GM21825 (cell line): ENCODE data around the gene TMEM255B.
"Not testable (repeated sequence)": the region's sequence is repeated elsewhere in the genome, so short reads cannot be mapped to it uniquely, and the experiment has no call there.

ENCODE experiments used
- ATAC-seq: cut with Tn5 transposase; IDR thresholded peaks from one replicate; pipeline ENCODE4 v1.9.1; 2021; ENCODE audit warnings: mild to moderate bottlenecking, moderate library complexity; ENCODE audit not compliant: unreplicated experiment

Gene TMEM255B

GRCh38 chr13:113748101-113748861, 10.7 kb upstream of the TMEM255B start:
- no peak for ATAC-seq

GRCh38 chr13:113748862-113749451, 10.1 kb upstream of the TMEM255B start:
- ATAC-seq: no peak

GRCh38 chr13:113749507-113749906, 9.5 kb upstream of the TMEM255B start:
- no peak for ATAC-seq

DNA sequence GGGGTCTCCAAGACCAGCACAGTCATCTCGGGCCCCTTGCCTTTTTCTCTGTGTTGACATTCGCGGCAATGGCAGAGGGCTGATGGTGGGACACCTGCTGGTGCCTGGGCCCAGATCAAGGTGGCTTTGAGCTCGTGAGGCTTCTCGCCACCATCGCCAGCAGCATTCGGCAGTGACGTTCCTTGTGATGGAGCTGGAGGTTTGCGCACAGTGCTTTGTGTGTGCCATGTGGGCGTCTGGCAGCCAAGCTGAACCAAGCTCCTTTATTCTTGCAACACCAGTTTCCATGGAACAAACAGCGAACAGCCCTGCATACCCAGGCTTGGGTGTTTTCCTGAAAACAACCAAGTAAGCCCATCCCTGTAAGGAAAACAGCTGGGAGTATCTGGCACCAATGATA, 9.1 kb upstream of the TMEM255B start:
- no peak for ATAC-seq

- no peak for ATAC-seq
Measured at GRCh38 chr13:113750554-113751399, 8.2 kb upstream of the TMEM255B start.

- ATAC-seq: no peak
Measured at GRCh38 chr13:113751491-113751890, 7.5 kb upstream of the TMEM255B start.

- ATAC-seq: not testable (repeated sequence)
Measured at GRCh38 chr13:113752211-113752986, 6.6 kb upstream of the TMEM255B start.

DNA sequence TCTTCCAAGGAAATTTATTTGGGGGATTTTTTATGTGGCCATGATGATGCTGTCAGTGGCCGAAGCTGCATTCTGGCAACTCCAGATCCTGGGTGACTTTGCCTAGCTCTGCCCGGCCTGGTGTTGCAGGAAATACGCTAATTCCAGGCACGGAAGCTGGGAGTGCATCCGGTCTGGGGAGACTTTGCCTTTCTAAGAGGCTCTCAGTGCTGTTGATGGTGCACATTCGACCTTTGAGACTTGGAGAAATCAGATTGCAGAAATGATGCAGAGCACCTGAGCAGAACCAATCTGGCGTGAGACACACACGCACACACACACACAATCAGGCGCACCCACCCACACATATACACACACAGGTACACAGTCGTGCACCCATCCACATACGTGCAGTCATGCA, 5.9 kb upstream of the TMEM255B start:
- ATAC-seq: no peak

- no peak for ATAC-seq
Measured at GRCh38 chr13:113754242-113754641, 4.8 kb upstream of the TMEM255B start.

DNA sequence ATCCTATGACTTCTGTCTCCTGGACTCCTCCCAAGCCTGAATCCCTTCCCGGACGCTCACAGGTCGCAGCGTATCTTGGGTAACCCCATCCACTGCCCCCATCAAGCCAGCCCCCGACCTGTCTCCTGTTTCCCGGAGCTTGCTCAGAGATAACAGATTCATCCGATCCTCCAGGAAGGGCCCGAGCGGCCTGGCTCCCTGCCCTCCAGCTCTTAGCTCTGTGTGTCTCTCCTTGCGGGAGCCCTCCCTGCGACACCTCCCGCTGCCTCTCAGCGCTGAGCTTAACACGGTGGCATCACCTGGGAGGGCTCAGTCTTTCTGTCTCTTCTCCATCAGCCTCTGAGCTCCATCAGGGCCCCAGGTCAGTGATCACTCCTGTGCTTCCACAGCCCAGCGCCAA, 4.3 kb upstream of the TMEM255B start:
- no peak for ATAC-seq

DNA sequence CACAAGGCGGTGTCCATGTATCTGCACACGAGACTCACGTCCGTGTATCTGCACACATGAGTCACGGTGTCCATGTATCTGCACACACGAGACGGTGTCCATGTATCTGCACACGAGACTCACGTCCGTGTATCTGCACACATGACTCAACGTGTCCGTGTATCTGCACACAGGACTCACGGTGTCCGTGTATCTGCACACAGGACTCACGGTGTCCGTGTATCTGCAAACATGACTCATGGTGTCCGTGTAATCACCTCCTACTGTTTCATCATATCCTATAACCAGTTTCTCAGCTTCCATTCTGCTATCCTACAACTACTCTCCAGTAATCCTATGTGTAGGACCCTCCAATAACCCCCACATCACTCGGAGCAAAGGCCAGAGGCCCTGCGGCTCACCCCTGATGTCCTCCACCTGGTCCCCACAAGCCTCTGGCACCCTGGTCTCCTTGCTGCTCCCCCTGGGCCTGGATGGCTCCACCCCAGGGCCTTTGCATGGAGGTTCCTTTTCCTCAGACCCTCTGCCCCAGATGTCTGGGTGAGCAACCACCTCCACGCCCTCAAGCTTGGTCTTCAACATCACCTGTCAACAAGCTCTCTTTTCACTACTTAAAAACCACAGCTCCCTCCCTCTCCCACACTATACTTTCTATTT, 2.5 kb upstream of the TMEM255B start:
- no peak for ATAC-seq

DNA sequence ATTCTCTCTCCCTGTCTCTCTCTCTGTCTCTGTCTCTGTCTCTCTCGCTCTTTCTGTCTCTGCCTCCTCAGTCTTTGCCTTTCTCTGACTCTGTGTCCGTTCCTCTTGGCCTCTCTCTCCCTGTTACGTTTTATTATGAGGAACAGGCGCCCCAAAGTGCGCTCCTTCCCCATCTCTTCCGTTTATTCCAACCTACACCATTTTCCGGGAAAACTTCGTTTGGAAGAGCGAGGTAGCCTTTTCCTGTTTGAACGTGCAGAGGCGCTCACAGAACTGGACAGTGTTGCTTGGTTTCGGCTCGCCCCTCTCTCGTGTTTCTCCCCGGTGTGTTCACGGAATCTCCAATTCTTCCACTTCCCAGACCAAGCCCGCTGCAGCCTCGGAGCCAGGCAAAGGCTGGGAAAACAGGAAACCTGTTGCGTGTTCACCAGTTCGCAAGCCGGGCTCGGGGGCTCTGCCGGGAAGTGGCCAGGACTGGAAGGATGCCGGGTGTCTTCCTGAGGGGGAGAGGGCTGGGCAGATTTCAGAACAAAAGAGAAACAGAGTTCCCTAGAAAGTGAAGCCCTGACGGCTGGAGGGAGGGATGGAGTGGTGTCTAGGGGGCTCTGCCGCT, 605 bp downstream of the TMEM255B start:
- no peak for ATAC-seq

GRCh38 chr13:113761136-113761535, 2.1 kb downstream of the TMEM255B start:
- ATAC-seq: no peak

DNA sequence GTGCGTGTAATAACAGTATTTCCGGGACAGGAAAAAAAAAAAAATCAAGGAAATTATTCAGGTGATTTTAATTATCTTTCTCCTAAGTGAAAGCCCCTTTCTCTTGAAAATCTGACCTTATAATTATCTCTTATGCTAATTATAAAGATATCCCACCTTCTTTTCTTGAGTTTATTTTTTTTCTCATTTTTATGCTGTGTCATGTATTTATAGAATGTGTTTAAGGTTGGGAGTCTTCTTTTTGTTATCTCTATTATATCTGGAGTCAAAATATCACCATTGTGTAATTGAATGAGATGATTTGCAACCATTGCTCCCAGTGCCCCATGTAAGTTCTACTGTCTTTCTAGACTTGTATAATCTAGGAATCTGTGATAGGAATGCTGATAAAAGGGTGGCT, 3.0 kb downstream of the TMEM255B start:
- ATAC-seq: no peak

GRCh38 chr13:113762538-113762937, 3.5 kb downstream of the TMEM255B start:
- ATAC-seq: no peak

DNA sequence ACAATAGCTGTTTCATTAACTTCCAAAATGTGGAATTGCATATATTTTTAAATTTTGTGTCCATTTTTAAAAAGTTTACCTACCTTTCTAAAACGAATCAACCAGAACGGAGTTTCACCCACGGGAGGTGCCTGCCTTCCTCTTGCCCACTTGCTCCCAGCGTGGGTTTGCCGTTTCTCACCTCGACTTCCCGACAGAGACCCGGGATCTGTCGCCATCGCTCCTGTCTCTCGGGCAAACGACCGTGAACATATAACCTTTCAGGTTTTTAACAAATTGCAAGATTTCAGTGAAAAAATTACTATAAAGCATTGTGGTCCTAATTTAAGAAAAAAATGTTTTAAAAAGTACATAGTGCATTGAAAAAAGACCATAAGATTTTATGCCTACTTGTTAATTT, 4.2 kb downstream of the TMEM255B start:
- no peak for ATAC-seq

GRCh38 chr13:113763961-113764792, 5.2 kb downstream of the TMEM255B start:
- no peak for ATAC-seq

DNA sequence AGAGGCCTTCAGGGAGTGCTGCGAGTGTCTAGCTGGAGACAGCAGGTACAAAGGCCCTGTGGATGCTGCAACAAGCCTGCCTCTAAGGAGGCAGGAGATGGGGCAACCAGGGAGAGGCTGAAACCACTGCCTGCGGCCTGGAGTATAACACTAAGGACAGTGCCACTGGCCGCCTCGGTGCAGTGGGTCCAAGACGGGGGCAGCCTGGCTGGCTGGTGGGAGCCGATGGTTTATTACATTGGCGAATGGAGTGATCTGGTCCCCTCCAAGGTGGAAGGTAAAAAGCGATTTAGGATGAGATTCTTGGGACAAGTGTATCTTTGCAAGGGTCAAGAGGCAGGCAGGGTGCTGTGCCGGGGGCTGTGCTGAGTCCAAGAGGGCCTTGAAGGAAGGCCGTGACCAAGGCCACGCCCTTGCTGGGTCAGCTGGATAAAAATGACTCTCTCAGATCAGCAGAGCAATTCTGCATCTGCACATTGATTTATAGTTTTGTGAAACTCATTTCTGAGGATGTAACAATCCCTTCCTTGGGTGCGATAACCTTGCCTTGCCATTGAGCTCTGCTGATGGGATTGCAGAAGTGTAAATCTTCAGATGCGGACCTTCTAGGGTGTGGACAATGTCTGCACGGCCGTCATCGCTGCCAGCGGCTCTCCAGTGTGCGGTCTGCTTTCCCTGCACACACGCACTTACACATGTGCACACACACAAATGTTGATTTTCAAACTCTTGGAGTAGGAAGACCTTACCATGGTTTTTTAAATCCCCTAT, 6.0 kb downstream of the TMEM255B start:
- no peak for ATAC-seq

DNA sequence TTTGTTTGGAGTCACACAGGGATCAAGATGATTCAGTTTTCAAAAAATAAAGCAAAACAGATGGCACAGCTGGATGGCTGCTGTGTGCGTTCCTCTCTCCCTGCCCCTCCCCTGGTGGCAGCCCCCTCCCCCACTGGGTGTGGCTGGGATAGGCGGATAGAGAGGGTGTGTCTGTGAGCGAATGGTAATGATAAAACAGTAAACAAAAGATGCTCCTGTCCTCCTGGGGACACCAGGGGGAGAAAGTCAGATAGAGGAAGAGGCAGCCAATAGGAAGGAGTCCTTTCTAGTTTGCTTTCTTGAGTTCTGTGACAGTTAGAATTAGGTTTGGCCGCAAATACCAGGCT, 6.5 kb downstream of the TMEM255B start:
- ATAC-seq: no peak
